Upper lobe of left lung (tissue), 6 donors: ENCODE results near the gene CHMP2A. TPM values are rescaled to one million over a fixed set of nuclear protein-coding genes. Genes with fewer than 3 reads are reported as not detected.

Experiments used
- ATAC-seq, 2 donors: fragments of 200-7000 bp; cut with Tn5 transposase; one replicate each; pipeline ENCODE4 v1.9.1; 2022; ENCODE audit warnings: mild to moderate bottlenecking in 2 of 2, moderate library complexity in 2 of 2; ENCODE audit not compliant: low FRiP score in 2 of 2
- DNase-seq, 2 donors: peaks; one replicate each; pipeline ENCODE4 v3.0.0-alpha.2; 2019 to 2020
- H3K27ac ChIP-seq, 4 donors: fragments of 200-600 bp; sonication (generic); one replicate each; pipeline ENCODE4 v1.5.1; 2016 to 2019
- H3K27me3 ChIP-seq, 4 donors: fragments of 200-600 bp; sonication (generic); one replicate each; pipeline ENCODE4 v1.5.1; 2017 to 2019
- H3K36me3 ChIP-seq, 4 donors: fragments of 200-600 bp; sonication (generic); one replicate each; pipeline ENCODE4 v1.5.1; 2016 to 2019
- H3K4me1 ChIP-seq, 4 donors: fragments of 200-600 bp; sonication (generic); one replicate each; pipeline ENCODE4 v1.5.1; 2018 to 2019
- H3K4me3 ChIP-seq, 4 donors: fragments of 200-600 bp; sonication (generic); one replicate each; pipeline ENCODE4 v1.5.1; 2017 to 2019; ENCODE audit warnings: mild to moderate bottlenecking in 2 of 4, moderate library complexity in 1 of 4
- H3K9me3 ChIP-seq, 4 donors: fragments of 200-600 bp; sonication (generic); one replicate each; pipeline ENCODE4 v1.5.1; 2018 to 2019
- CTCF ChIP-seq, 6 experiments: fragments of 450-650 bp in 4 of 6; fragments of 200-600 bp in 2 of 6; sonication (generic) in 2 of 6; IDR thresholded peaks; one replicate each; pipeline ENCODE4 v1.5.1; 2016 to 2019; ENCODE audit warnings: antibody characterized with exemption in 6 of 6
- EP300 ChIP-seq, 4 donors: sonication (generic); formaldehyde crosslinking; IDR thresholded peaks; one replicate each; pipeline ENCODE4 v1.5.1; 2017; ENCODE audit warnings: antibody characterized with exemption in 4 of 4, control low read depth in 2 of 4
- POLR2A ChIP-seq, 4 donors: fragments of 450-650 bp; IDR thresholded peaks; one replicate each; pipeline ENCODE4 v1.5.1; 2016 to 2017; ENCODE audit warnings: antibody characterized with exemption in 4 of 4, mild to moderate bottlenecking in 2 of 4
- POLR2AphosphoS5 ChIP-seq, 2 donors: sonication (generic); formaldehyde crosslinking; IDR thresholded peaks; one replicate each; pipeline ENCODE4 v1.5.1; 2017; ENCODE audit warnings: antibody characterized with exemption in 2 of 2
- WGBS, 2 donors: methylation state at CpG; one replicate each; pipeline ENCODE4 v1.1.5; 2017 to 2018; 5-methylcytosine and 5-hydroxymethylcytosine counted together
- total RNA-seq, 6 donors: library from RNA; depleted of rRNA in 4 of 6; stranded (reverse); fragments of >200 nt in 4 of 6; gene quantifications; one replicate each; pipeline versions ENCODE4 v1.1.0 to v1.2.1, GENCODE V29; 2016 to 2021
- donor health status: DM: no; HTN: no; CAD: no; lungs with moderate emphysema.
- donor health status: DM: no; HTN: yes; CAD: no; lungs with severe emphysema.

CHMP2A gene
- total RNA-seq, 6 donors from 2014 or later: 75.4 to 162 (median 123) TPM

GRCh38 chr19:58562122-58563033 is 7.5 kb upstream of the CHMP2A start:
- WGBS, 2 donors: 0 to 11% methylated on average over 5 to 73 of the region's 107 CpGs

GRCh38 chr19:58561373-58562121 is 6.6 kb upstream of the CHMP2A start:
- WGBS, 2 donors: 56 to 67% methylated on average over 15 to 16 of the region's 16 CpGs
- peak overlapping the region in 3 of 4 donors; percentile 14 to 34 (median 17) for H3K27ac ChIP-seq
- peak overlapping the region in 3 of 4 donors; percentile 32 to 51 (median 51) for H3K4me3 ChIP-seq
- H3K27me3 ChIP-seq: peaks cover 0 to 10% (median 0%) of the 10 kb centered on the region in 4 donors
- peaks cover 3 to 6% (median 4%) of the 10 kb centered on the region in 4 donors for H3K36me3 ChIP-seq
- H3K9me3 ChIP-seq: no peaks in the 10 kb centered on the region
- peaks cover 40 to 53% (median 43%) of the 10 kb centered on the region in 4 donors for H3K4me1 ChIP-seq
- no peak for TF ChIP-seq EP300 (IDR thresholded peaks at IDR 0.05)
- peak in 1 of 4 donors; percentile 28 for TF ChIP-seq POLR2A (IDR thresholded peaks at IDR 0.05)
- DNase-seq (no peak), ATAC-seq (no peak)

More at GRCh38 chr19:58562122-58563033, 7.5 kb upstream of the CHMP2A start:
- TF ChIP-seq POLR2A (IDR thresholded peaks at IDR 0.05): peak in 1 of 4 donors; percentile 50
- TF ChIP-seq EP300 (IDR thresholded peaks at IDR 0.05): no peak
- H3K36me3 ChIP-seq: peaks cover 0 to 4% (median 1%) of the 10 kb centered on the region in 4 donors
- ATAC-seq (no peak), DNase-seq (peak in 1 of 2 donors; percentile 90)
- peaks cover 31 to 44% (median 35%) of the 10 kb centered on the region in 4 donors for H3K4me1 ChIP-seq
- H3K9me3 ChIP-seq: no peaks in the 10 kb centered on the region
- peak overlapping the region; percentile 14 to 46 (median 26) for H3K27ac ChIP-seq
- peaks cover 0 to 10% (median 0%) of the 10 kb centered on the region in 4 donors for H3K27me3 ChIP-seq
- H3K4me3 ChIP-seq: peak overlapping the region; percentile 32 to 51 (median 48)

- TF ChIP-seq POLR2A (IDR thresholded peaks at IDR 0.05): no peak
- TF ChIP-seq EP300 (IDR thresholded peaks at IDR 0.05): no peak
- TF ChIP-seq POLR2AphosphoS5 (IDR thresholded peaks at IDR 0.05): no peak
- TF ChIP-seq CTCF (IDR thresholded peaks at IDR 0.05): no peak
- peaks cover 9 to 10% (median 10%) of the 10 kb centered on the region in 4 donors for H3K36me3 ChIP-seq
- ATAC-seq: no peak
These were observed 6.0 kb upstream of the CHMP2A start for GRCh38 chr19:58560921-58561320.

GRCh38 chr19:58560007-58560887 is 5.3 kb upstream of the CHMP2A start:
- peak in 1 of 4 donors; percentile 29 for TF ChIP-seq POLR2A (IDR thresholded peaks at IDR 0.05)
- TF ChIP-seq EP300 (IDR thresholded peaks at IDR 0.05): no peak
- H3K9me3 ChIP-seq: no peaks in the 10 kb centered on the region
- peaks cover 9 to 16% (median 14%) of the 10 kb centered on the region in 4 donors for H3K36me3 ChIP-seq
- H3K4me3 ChIP-seq: peak overlapping the region; percentile 18 to 96 (median 77)
- peaks cover 0 to 10% (median 0%) of the 10 kb centered on the region in 4 donors for H3K27me3 ChIP-seq
- H3K4me1 ChIP-seq: peaks cover 51 to 66% (median 54%) of the 10 kb centered on the region in 4 donors
- WGBS, 2 donors: 85 to 87% methylated on average over 8 of the region's 8 CpGs
- ATAC-seq (no peak), DNase-seq (no peak)
- peak overlapping the region; percentile 98 to 100 (median 98) for H3K27ac ChIP-seq

More at GRCh38 chr19:58560921-58561320, 6.0 kb upstream of the CHMP2A start:
- H3K27me3 ChIP-seq: peaks cover 0 to 10% (median 0%) of the 10 kb centered on the region in 4 donors
- H3K27ac ChIP-seq: no peak overlapping the region
- no peak overlapping the region for H3K4me3 ChIP-seq
- no peak for DNase-seq
- peaks cover 45 to 59% (median 49%) of the 10 kb centered on the region in 4 donors for H3K4me1 ChIP-seq
- no peaks in the 10 kb centered on the region for H3K9me3 ChIP-seq

- 1 to 2% methylated on average over 30 to 31 of the region's 33 CpGs for WGBS, 2 donors
- Histone ChIP-seq H3K9me3 (no peaks in the 10 kb centered on the region), H3K4me3 (peak overlapping the region; percentile 71 to 96 (median 85)), H3K27me3 (peaks cover 0 to 10% (median 0%) of the 10 kb centered on the region in 4 donors), H3K36me3 (peaks cover 9 to 16% (median 14%) of the 10 kb centered on the region in 4 donors), H3K4me1 (peaks cover 51 to 69% (median 57%) of the 10 kb centered on the region in 4 donors), H3K27ac (peak overlapping the region; percentile 98 to 100 (median 98))
- DNase-seq (peak; percentile 91 to 92), ATAC-seq (peak; percentile 82 to 87)
- TF ChIP-seq POLR2A (IDR thresholded peaks at IDR 0.05) (peak; percentile 9 to 86 (median 50)), EP300 (IDR thresholded peaks at IDR 0.05) (no peak), POLR2AphosphoS5 (IDR thresholded peaks at IDR 0.05) (peak; percentile 74 to 85), CTCF (IDR thresholded peaks at IDR 0.05) (peak in 1 of 6 experiments; percentile 5)
These were observed 4.5 kb upstream of the CHMP2A start for GRCh38 chr19:58559275-58560006.
